PC-9 (cell line): Measurements from ENCODE around the gene OR1D5. TPM values are rescaled to one million over a fixed set of nuclear protein-coding genes. Genes with fewer than 3 reads are reported as not detected.

Experiments
- BruUV-seq: library from RNA; stranded (reverse); fragments of 400-500 nt; replicated peaks from 2 replicates; lab custom pipeline; 2021; lab: Mats Ljungman, UMichigan
- CTCF ChIA-PET: fragments of 300-600 bp; sonication (Branson Sonifier 250); formaldehyde crosslinking; loops from one replicate; lab custom pipeline; 2022; ENCODE audit warnings: antibody characterized with exemption; lab: Charles Lee
- POLR2A ChIA-PET: fragments of 300-600 bp; sonication (Branson Sonifier 250); formaldehyde crosslinking; loops from one replicate; lab custom pipeline; 2022; ENCODE audit warnings: antibody characterized with exemption; ENCODE audit not compliant: unreplicated experiment; lab: Charles Lee
- DNase-seq, 2 experiments: peaks; one replicate each; pipeline versions ENCODE4 v3.0.0 to v3.0.0-alpha.2; 2015 to 2022; ENCODE audit warnings: mixed read lengths in 1 of 2
- H2AFZ ChIP-seq: fragments of 200-600 bp; sonication (generic); 2 replicates; pipeline ENCODE4 v1.8.1; 2017; ENCODE audit warnings: antibody characterized with exemption
- H3F3A ChIP-seq: fragments of 200-600 bp; sonication (generic); 2 replicates; pipeline ENCODE4 v1.8.1; 2017; ENCODE audit warnings: antibody characterized with exemption, mild to moderate bottlenecking, low read depth; ENCODE audit not compliant: insufficient read depth
- H3K27ac ChIP-seq: fragments of 200-600 bp; sonication (generic); 2 replicates; pipeline ENCODE4 v1.6.1; 2016; ENCODE audit warnings: mixed run types
- H3K27me3 ChIP-seq: fragments of 200-600 bp; sonication (generic); 2 replicates; pipeline ENCODE4 v1.6.1; 2016; ENCODE audit warnings: low read depth, mixed run types; ENCODE audit not compliant: insufficient read depth
- H3K36me3 ChIP-seq: fragments of 200-600 bp; sonication (generic); 2 replicates; pipeline ENCODE4 v1.6.1; 2016; ENCODE audit warnings: low read depth, mixed run types
- H3K4me1 ChIP-seq: fragments of 200-600 bp; sonication (generic); replicated peaks from 2 replicates; pipeline ENCODE4 v1.6.1; 2016; ENCODE audit warnings: mixed run types; ENCODE audit not compliant: insufficient read depth
- H3K4me2 ChIP-seq: fragments of 200-600 bp; sonication (generic); 2 replicates; pipeline ENCODE4 v1.6.1; 2017; ENCODE audit warnings: mixed run types
- H3K4me3 ChIP-seq: fragments of 200-600 bp; sonication (generic); 2 replicates; pipeline ENCODE4 v1.6.1; 2016; ENCODE audit warnings: mixed run types
- H3K79me2 ChIP-seq: fragments of 200-600 bp; sonication (generic); 2 replicates; pipeline ENCODE4 v1.6.1; 2017; ENCODE audit warnings: low read depth, mixed run types
- H3K9me2 ChIP-seq: fragments of 200-600 bp; sonication (generic); 2 replicates; pipeline ENCODE4 v1.8.1; 2017; ENCODE audit warnings: mild to moderate bottlenecking; ENCODE audit not compliant: insufficient read depth
- H3K9me3 ChIP-seq: fragments of 200-600 bp; sonication (generic); 2 replicates; pipeline ENCODE4 v1.8.1; 2016; ENCODE audit warnings: low read depth; ENCODE audit not compliant: insufficient read depth
- H4K20me1 ChIP-seq: fragments of 200-600 bp; sonication (generic); 2 replicates; pipeline ENCODE4 v1.8.1; 2017; ENCODE audit not compliant: insufficient read depth
- CTCF ChIP-seq: fragments of 200-600 bp; sonication (generic); conservative IDR thresholded peaks from 2 replicates; pipeline ENCODE4 v1.6.1; 2017; ENCODE audit warnings: mixed run types, antibody characterized with exemption, mild to moderate bottlenecking, moderate library complexity
- EZH2 ChIP-seq: fragments of 200-600 bp; sonication (generic); IDR thresholded peaks from 2 replicates; pipeline ENCODE4 v1.8.0; 2017; ENCODE audit warnings: antibody characterized with exemption, low read depth
- intact Hi-C: fragments of 100-400 bp; cut with micrococcal nuclease; formaldehyde crosslinking; loops from one replicate; pipeline ENCODE4 v1.10.0; 2022; ENCODE audit not compliant: unreplicated experiment
- total RNA-seq: library from RNA; stranded (reverse); gene quantifications from 2 replicates; pipeline ENCODE4 v1.2.3, GENCODE V29; 2021

Gene OR1D5
- total RNA-seq, 1 experiment from 2014 or later: not detected

- no peaks in the 10 kb centered on the region for H3K27me3 ChIP-seq
- ChIA-PET CTCF (no interaction called here), POLR2A (no interaction called here)
- no peak overlapping the region for H3K4me2 ChIP-seq
- no peak overlapping the region for H3K27ac ChIP-seq
- H3K9me2 ChIP-seq: no peaks in the 10 kb centered on the region
- TF ChIP-seq EZH2: no peak
- TF ChIP-seq CTCF: no peak
- no TSS peak for BruUV-seq
- H3K4me3 ChIP-seq: no peak overlapping the region
- H3K9me3 ChIP-seq: no peaks in the 10 kb centered on the region; the same call in 1 of the 2 replicates
- no peak overlapping the region for H2AFZ ChIP-seq
- H3K79me2 ChIP-seq: no peaks in the 10 kb centered on the region
- intact Hi-C loops: no loop called here
- no peak for DNase-seq
- H3K4me1 ChIP-seq: no peaks in the 10 kb centered on the region
- no peaks in the 10 kb centered on the region for H3F3A ChIP-seq
- no peaks in the 10 kb centered on the region for H4K20me1 ChIP-seq
- peaks cover 4% of the 10 kb centered on the region; the same call in 1 of the 2 replicates for H3K36me3 ChIP-seq
Observed at GRCh38 chr17:3024346-3024745, 39.1 kb downstream of the OR1D5 start.

- ChIA-PET CTCF (no interaction called here), POLR2A (no interaction called here)
- Histone ChIP-seq H3K27ac (no peak overlapping the region), H4K20me1 (no peaks in the 10 kb centered on the region), H3K4me1 (no peaks in the 10 kb centered on the region), H3K4me3 (no peak overlapping the region), H3K9me2 (no peaks in the 10 kb centered on the region), H3K79me2 (no peaks in the 10 kb centered on the region), H3K4me2 (no peak overlapping the region), H3K36me3 (peaks cover 4% of the 10 kb centered on the region; the same call in 1 of the 2 replicates), H3F3A (no peaks in the 10 kb centered on the region), H3K27me3 (no peaks in the 10 kb centered on the region), H2AFZ (no peak overlapping the region), H3K9me3 (no peaks in the 10 kb centered on the region; the same call in 1 of the 2 replicates)
- BruUV-seq: no TSS peak
- DNase-seq: no peak
- intact Hi-C loops: no loop called here
- no peak for TF ChIP-seq EZH2
- TF ChIP-seq CTCF: no peak
Observed at GRCh38 chr17:3022197-3022596, 41.2 kb downstream of the OR1D5 start.

- POLR2A ChIA-PET: no interaction called here
- no peak for TF ChIP-seq EZH2
- TF ChIP-seq CTCF: no peak
- Histone ChIP-seq H3K4me3 (no peak overlapping the region), H2AFZ (no peak overlapping the region), H3K36me3 (peaks cover 4% of the 10 kb centered on the region; the same call in 1 of the 2 replicates), H3K27ac (no peak overlapping the region), H3K79me2 (no peaks in the 10 kb centered on the region), H3K4me2 (no peak overlapping the region), H3K27me3 (no peaks in the 10 kb centered on the region), H3K9me2 (no peaks in the 10 kb centered on the region), H3F3A (no peaks in the 10 kb centered on the region), H3K9me3 (no peaks in the 10 kb centered on the region; the same call in 1 of the 2 replicates), H3K4me1 (no peaks in the 10 kb centered on the region), H4K20me1 (no peaks in the 10 kb centered on the region)
- no TSS peak for BruUV-seq
- intact Hi-C loops: no loop called here
- no peak for DNase-seq
- CTCF ChIA-PET: no interaction called here
Observed at GRCh38 chr17:3020381-3020780, 43.0 kb downstream of the OR1D5 start.
